K562 (cell line): ENCODE measurements around the gene XPO6. TPM values are rescaled to one million over a fixed set of nuclear protein-coding genes. Genes with fewer than 3 reads are reported as not detected.

Experiments
- ATF7 ChIP-seq: fragments of 450-650 bp; IDR thresholded peaks from 2 replicates; pipeline ENCODE4 v1.7.1; 2014; ENCODE audit warnings: mild to moderate bottlenecking, moderate library complexity
- DPF2 ChIP-seq: fragments of 450-650 bp; IDR thresholded peaks from 2 replicates; pipeline ENCODE4 v1.6.1; 2016
- HCFC1 ChIP-seq: IDR thresholded peaks from 2 replicates; pipeline ENCODE4 v1.6.1; 2012; ENCODE audit warnings: low read depth, low read length, improper control_type of control experiment
- HNRNPK ChIP-seq: fragments of 200-400 bp; formaldehyde crosslinking; IDR thresholded peaks from one replicate; pipeline ENCODE4 v1.6.1; 2018; ENCODE audit warnings: mild to moderate bottlenecking, low read depth, low read length; ENCODE audit not compliant: poor library complexity, severe bottlenecking
- HNRNPUL1 ChIP-seq: fragments of 200-400 bp; formaldehyde crosslinking; IDR thresholded peaks from 2 replicates; pipeline ENCODE4 v1.6.1; 2017; ENCODE audit warnings: low read length
- ID3 ChIP-seq, 2 experiments: fragments of 250-450 bp in 1 of 2; fragments of 450-650 bp in 1 of 2; sonication (Bioruptor Pico) in 1 of 2; IDR thresholded peaks; 2 replicates each; pipeline versions ENCODE4 v1.6.1 to v1.8.0; 2016 to 2021; ENCODE audit warnings: mild to moderate bottlenecking in 2 of 2, moderate library complexity in 2 of 2, missing compliant biosample characterization in 1 of 2, missing genetic modification characterization in 1 of 2
- LCOR ChIP-seq: sonication (generic); formaldehyde crosslinking; IDR thresholded peaks from 2 replicates; pipeline ENCODE4 v1.8.0; 2022; ENCODE audit warnings: mild to moderate bottlenecking, missing genetic modification reagents
- MCM3 ChIP-seq: fragments of 450-650 bp; IDR thresholded peaks from 2 replicates; pipeline ENCODE4 v1.6.1; 2016
- MTA2 ChIP-seq: fragments of 450-650 bp; IDR thresholded peaks from 2 replicates; pipeline ENCODE4 v1.6.1; 2016; ENCODE audit warnings: low read depth
- NCOA2 ChIP-seq, 2 experiments: fragments of 450-650 bp; IDR thresholded peaks; 2 replicates each; pipeline ENCODE4 v1.6.1; 2018; ENCODE audit warnings: mild to moderate bottlenecking in 2 of 2, moderate library complexity in 1 of 2; ENCODE audit not compliant: partially characterized antibody in 2 of 2
- POLR2A ChIP-seq: fragments of 450-650 bp; conservative IDR thresholded peaks from 2 replicates; pipeline ENCODE4 v1.6.1; 2016
- RB1 ChIP-seq: fragments of 450-650 bp; IDR thresholded peaks from 2 replicates; pipeline ENCODE4 v1.6.1; 2017; ENCODE audit warnings: low read depth, mild to moderate bottlenecking
- RFX7 ChIP-seq: fragments of 250-450 bp; sonication (Bioruptor Pico); IDR thresholded peaks from 2 replicates; pipeline ENCODE4 v1.5.1; 2021; ENCODE audit warnings: mild to moderate bottlenecking
- SMARCB1 ChIP-seq: IDR thresholded peaks from 2 replicates; pipeline ENCODE4 v1.6.1; 2011; ENCODE audit warnings: improper control_type of control experiment, low read depth; ENCODE audit not compliant: insufficient read length
- YBX1 ChIP-seq: fragments of 450-650 bp; IDR thresholded peaks from 2 replicates; pipeline ENCODE4 v1.7.1; 2016; ENCODE audit warnings: mild to moderate bottlenecking
- ZNF197 ChIP-seq: fragments of 200-800 bp; sonication (Bioruptor generic); IDR thresholded peaks from 2 replicates; pipeline ENCODE4 v1.6.1; 2016; ENCODE audit warnings: low read depth, missing genetic modification characterization, missing compliant biosample characterization
- ZNF23 ChIP-seq: fragments of 250-450 bp; sonication (Bioruptor Pico); IDR thresholded peaks from 2 replicates; pipeline ENCODE4 v1.4.0; 2020; ENCODE audit warnings: mild to moderate bottlenecking
- polyA plus RNA-seq, 8 experiments: library from polyadenylated mRNA; depleted of rRNA in 4 of 8; stranded (reverse) in 5 of 8; unstranded in 3 of 8; fragments of >200 nt; fragmentation: Nextera tagmentation in 2 of 8; fragmentation: Illumina TruSeq in 1 of 8; extraction: Ambion mirVana in 2 of 8; extraction: Trizol in 1 of 8; gene quantifications; 2 replicates each; pipeline versions ENCODE4 v1.2.1 to v1.2.3, GENCODE V29; 2011 to 2014; ENCODE audit warnings: inconsistent platforms in 1 of 8, missing spikeins in 1 of 8
- total RNA-seq, 7 experiments: library from RNA; depleted of rRNA in 6 of 7; stranded (reverse); fragments of >200 nt in 6 of 7; fragmentation: Illumina TruSeq in 2 of 7; extraction: Trizol in 2 of 7; gene quantifications; 2 replicates each; pipeline versions ENCODE4 v1.2.1 to v1.2.3, GENCODE V29; 2011 to 2021; ENCODE audit warnings: low replicate concordance in 1 of 7
- TF ChIP-seq, protein P1 (sequence below): fragments of 450-650 bp; formaldehyde crosslinking; IDR thresholded peaks from 2 replicates; pipeline ENCODE4 v1.4.0; 2022; ENCODE audit warnings: missing genetic modification characterization
- TF ChIP-seq, protein P2 (sequence below): sonication (generic); formaldehyde crosslinking; IDR thresholded peaks from 2 replicates; pipeline ENCODE4 v1.8.0; 2023; ENCODE audit warnings: mild to moderate bottlenecking, missing genetic modification reagents
- TF ChIP-seq, protein P3 (sequence below), 3 experiments: IDR thresholded peaks in 2 of 3; conservative IDR thresholded peaks in 1 of 3; 2 replicates each; pipeline ENCODE4 v1.5.1; 2011 to 2012; ENCODE audit warnings: low read length in 3 of 3, mild to moderate bottlenecking in 3 of 3, control low read depth in 2 of 3, improper control_type of control experiment in 1 of 3, inconsistent platforms in 1 of 3, low read depth in 1 of 3, mixed read lengths in 1 of 3, moderate library complexity in 1 of 3; ENCODE audit not compliant: insufficient read depth in 2 of 3
- TF ChIP-seq, protein P4 (sequence below): fragments of 450-650 bp; formaldehyde crosslinking; IDR thresholded peaks from 2 replicates; pipeline ENCODE4 v1.4.0; 2020; ENCODE audit warnings: mild to moderate bottlenecking, moderate library complexity
- TF ChIP-seq, protein P5 (sequence below): sonication (generic); formaldehyde crosslinking; IDR thresholded peaks from 2 replicates; pipeline ENCODE4 v1.9.0; 2022; ENCODE audit warnings: mild to moderate bottlenecking, missing genetic modification reagents

Gene XPO6
- total and polyA plus RNA-seq, 9 of the 15 experiments (the other 6 are each of a cell fraction or from before 2014, with no cell fraction given), result 11.2 to 196 (median 119) TPM

DNA sequence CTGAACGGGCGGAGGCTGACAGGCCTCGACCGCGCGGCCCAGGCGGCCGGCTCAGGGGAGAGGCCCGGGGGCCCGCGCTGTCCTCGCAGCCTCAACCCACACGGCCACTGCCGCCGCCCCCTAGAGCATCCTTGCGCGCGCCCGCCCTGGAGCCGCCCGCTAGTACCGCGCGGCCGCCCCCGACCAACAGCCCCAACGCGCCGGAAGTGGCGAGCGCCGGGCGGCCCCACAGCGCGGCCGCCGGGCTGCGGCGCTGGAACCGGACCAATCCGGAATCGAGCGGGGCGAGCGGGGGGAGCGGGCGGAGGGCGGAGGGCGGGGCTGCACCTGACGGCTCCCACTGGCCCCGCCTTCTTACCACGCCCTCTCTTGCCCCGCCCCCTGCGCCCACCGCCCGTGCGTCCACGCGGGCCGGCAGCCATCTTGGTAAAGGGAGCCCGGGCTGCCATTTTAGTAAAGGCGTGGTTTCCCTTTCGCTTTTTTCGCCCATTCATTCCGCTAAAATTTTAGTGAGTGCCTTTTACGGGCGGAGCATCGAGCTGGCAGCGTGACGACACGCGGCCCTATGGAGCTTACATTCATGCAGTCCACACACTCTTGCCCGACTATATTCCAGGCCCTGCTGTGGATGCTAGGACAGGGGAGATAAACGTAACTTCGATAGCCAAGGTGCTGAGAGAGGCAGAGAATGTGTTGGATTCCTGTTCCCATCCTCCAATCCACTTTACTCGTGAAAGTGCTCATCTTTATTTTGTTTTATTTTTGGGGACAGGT lies at the start of gene XPO6 (continued):
- TF ChIP-seq POLR2A, result peak; percentile 83
- peak; percentile 78; the same call in 1 of the 2 replicates for TF ChIP-seq ATF7
- TF ChIP-seq HCFC1, result peak; percentile 96
- TF ChIP-seq RFX7, result no peak
- TF ChIP-seq, protein P1, sequence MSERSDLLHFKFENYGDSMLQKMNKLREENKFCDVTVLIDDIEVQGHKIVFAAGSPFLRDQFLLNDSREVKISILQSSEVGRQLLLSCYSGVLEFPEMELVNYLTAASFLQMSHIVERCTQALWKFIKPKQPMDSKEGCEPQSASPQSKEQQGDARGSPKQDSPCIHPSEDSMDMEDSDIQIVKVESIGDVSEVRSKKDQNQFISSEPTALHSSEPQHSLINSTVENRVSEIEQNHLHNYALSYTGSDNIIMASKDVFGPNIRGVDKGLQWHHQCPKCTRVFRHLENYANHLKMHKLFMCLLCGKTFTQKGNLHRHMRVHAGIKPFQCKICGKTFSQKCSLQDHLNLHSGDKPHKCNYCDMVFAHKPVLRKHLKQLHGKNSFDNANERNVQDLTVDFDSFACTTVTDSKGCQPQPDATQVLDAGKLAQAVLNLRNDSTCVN (CRISPR knock-in tag), result no peak
- TF ChIP-seq RB1, result peak; percentile 93; the same call in 1 of the 2 replicates
- TF ChIP-seq SMARCB1, result no peak
- TF ChIP-seq HNRNPK, result no peak
- no peak for TF ChIP-seq MCM3
- 0 out of 2 replicates have a peak, but pooled peaks have one; percentile 37 for TF ChIP-seq DPF2
- TF ChIP-seq MTA2, result no peak
- peak; percentile 93 for TF ChIP-seq ZNF197 (CRISPR knock-in tag)
- TF ChIP-seq LCOR, result no peak
- TF ChIP-seq ID3 (CRISPR knock-in tag; IDR thresholded peaks at IDR 0.05), result no peak
- TF ChIP-seq ID3 (tag; IDR thresholded peaks at IDR 0.05), result no peak
- no peak for TF ChIP-seq NCOA2 (IDR thresholded peaks at IDR 0.05; ENCODE audit: partially characterized antibody in 2 of 2)
- TF ChIP-seq, protein P2, sequence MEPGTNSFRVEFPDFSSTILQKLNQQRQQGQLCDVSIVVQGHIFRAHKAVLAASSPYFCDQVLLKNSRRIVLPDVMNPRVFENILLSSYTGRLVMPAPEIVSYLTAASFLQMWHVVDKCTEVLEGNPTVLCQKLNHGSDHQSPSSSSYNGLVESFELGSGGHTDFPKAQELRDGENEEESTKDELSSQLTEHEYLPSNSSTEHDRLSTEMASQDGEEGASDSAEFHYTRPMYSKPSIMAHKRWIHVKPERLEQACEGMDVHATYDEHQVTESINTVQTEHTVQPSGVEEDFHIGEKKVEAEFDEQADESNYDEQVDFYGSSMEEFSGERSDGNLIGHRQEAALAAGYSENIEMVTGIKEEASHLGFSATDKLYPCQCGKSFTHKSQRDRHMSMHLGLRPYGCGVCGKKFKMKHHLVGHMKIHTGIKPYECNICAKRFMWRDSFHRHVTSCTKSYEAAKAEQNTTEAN (CRISPR knock-in tag), result no peak
- TF ChIP-seq, protein P3, sequence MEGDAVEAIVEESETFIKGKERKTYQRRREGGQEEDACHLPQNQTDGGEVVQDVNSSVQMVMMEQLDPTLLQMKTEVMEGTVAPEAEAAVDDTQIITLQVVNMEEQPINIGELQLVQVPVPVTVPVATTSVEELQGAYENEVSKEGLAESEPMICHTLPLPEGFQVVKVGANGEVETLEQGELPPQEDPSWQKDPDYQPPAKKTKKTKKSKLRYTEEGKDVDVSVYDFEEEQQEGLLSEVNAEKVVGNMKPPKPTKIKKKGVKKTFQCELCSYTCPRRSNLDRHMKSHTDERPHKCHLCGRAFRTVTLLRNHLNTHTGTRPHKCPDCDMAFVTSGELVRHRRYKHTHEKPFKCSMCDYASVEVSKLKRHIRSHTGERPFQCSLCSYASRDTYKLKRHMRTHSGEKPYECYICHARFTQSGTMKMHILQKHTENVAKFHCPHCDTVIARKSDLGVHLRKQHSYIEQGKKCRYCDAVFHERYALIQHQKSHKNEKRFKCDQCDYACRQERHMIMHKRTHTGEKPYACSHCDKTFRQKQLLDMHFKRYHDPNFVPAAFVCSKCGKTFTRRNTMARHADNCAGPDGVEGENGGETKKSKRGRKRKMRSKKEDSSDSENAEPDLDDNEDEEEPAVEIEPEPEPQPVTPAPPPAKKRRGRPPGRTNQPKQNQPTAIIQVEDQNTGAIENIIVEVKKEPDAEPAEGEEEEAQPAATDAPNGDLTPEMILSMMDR (IDR thresholded peaks at IDR 0.05 in 2 of 3, conservative IDR thresholded peaks at IDR 0.05 in 1 of 3; ENCODE audit: insufficient read depth in 2 of 3, low read depth in 1 of 3, low read length in 3 of 3), result no peak
- no peak for TF ChIP-seq HNRNPUL1
- no peak for TF ChIP-seq YBX1
- TF ChIP-seq, protein P4, sequence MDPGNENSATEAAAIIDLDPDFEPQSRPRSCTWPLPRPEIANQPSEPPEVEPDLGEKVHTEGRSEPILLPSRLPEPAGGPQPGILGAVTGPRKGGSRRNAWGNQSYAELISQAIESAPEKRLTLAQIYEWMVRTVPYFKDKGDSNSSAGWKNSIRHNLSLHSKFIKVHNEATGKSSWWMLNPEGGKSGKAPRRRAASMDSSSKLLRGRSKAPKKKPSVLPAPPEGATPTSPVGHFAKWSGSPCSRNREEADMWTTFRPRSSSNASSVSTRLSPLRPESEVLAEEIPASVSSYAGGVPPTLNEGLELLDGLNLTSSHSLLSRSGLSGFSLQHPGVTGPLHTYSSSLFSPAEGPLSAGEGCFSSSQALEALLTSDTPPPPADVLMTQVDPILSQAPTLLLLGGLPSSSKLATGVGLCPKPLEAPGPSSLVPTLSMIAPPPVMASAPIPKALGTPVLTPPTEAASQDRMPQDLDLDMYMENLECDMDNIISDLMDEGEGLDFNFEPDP (CRISPR knock-in tag), result no peak
- TF ChIP-seq, protein P5, sequence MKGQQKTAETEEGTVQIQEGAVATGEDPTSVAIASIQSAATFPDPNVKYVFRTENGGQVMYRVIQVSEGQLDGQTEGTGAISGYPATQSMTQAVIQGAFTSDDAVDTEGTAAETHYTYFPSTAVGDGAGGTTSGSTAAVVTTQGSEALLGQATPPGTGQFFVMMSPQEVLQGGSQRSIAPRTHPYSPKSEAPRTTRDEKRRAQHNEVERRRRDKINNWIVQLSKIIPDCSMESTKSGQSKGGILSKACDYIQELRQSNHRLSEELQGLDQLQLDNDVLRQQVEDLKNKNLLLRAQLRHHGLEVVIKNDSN, result peak; percentile 77
- no peak for TF ChIP-seq ZNF23 (CRISPR knock-in tag)
